Spleen (tissue), 7 donors: ENCODE data around the gene NCBP2L.

Source experiments
- CTCF ChIP-seq, 11 experiments: fragments of 200-600 bp in 7 of 11; fragments of 450-650 bp in 4 of 11; sonication (generic) in 4 of 11; IDR thresholded peaks in 8 of 11; conservative IDR thresholded peaks in 3 of 11; 1 replicate in 7 of 11; 2 replicates in 4 of 11; pipeline versions ENCODE4 v1.4.0 to v1.8.0; 2016 to 2021; ENCODE audit warnings: antibody characterized with exemption in 11 of 11, inconsistent platforms in 4 of 11, mild to moderate bottlenecking in 1 of 11
- POLR2A ChIP-seq, 3 donors: fragments of 450-650 bp; IDR thresholded peaks; one replicate each; pipeline ENCODE4 v1.5.1; 2017; ENCODE audit warnings: antibody characterized with exemption in 3 of 3, mild to moderate bottlenecking in 1 of 3
- donor health status: DM: no; HTN: no; CAD: no; lungs with moderate emphysema.
- donor health status: DM: no; HTN: no; CAD: no.
- donor health status: DM: no; HTN: no; CAD: no.

- TF ChIP-seq POLR2A (IDR thresholded peaks at IDR 0.05) = no peak
- TF ChIP-seq CTCF (IDR thresholded peaks at IDR 0.05 in 8 of 11, conservative IDR thresholded peaks at IDR 0.05 in 3 of 11) = no peak
Observed at GRCh38 chrX:107733686-107734085, 43.8 kb upstream of the NCBP2L start.
